ENCODE measurements around the gene ZNF445.
"Not testable (repeated sequence)": the region's sequence is repeated elsewhere in the genome, so short reads cannot be mapped to it uniquely, and the experiment has no call there.

ZNF445 gene

DNA sequence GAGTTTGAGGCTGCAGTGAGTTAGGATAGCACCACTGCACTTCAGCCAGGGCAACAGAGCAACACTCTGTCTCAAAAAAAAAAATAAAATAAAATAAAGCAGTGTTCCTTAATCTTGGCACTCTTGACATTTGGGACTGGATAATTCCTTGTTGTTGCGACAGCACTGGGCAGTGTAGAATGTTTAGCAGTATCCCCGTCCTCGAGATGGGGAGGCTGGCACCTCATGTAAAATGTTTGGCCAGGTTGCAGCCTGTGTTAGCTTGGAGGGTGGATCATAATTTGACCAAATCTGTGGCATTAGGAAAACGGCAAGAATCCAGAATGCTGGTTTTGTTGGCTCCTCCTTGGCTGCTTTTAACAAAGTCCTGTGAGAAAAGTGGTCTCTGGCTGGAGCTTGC is 47.0 kb downstream of the ZNF445 start:
- no peak for DNase-seq

DNA sequence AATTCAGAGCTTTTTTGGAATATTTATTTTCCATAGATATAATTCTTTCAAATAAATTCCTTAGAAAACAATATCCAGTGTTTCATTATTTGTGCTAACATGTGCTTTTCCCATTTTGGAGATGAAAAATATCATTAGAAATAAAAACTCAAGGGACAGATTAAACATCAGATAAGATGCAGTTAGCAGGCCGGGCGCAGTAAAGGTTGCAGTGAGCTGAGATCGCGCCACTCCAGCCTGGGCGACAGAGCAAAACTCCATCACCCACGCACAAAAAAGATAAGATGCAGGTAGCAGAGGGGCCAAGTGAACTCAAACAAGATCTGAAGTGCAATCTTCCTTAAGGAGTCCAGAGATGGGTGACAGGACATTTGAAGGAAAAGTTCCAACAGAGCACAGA is 48.0 kb downstream of the ZNF445 start:
- DNase-seq, result no peak

DNA sequence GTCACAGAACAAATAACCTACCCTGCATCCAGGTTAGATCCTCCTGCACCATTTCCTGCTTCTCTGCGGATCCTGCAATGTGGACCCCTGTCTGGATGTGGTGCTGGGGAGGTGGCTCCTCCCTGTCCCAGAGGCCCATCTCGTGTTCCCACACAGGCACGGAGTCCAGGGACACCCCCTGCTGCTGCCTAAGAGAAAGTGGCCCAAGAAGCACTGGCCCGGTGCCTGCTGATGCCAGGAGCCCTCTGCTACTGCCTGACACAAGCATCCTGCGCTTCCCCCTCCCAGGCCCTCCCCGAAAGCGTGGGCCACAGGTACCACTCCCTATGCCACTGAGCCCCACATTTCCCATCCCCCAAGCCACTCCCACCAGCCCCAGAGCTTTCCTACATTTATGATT is 48.6 kb downstream of the ZNF445 start:
- DNase-seq, result no peak

DNA sequence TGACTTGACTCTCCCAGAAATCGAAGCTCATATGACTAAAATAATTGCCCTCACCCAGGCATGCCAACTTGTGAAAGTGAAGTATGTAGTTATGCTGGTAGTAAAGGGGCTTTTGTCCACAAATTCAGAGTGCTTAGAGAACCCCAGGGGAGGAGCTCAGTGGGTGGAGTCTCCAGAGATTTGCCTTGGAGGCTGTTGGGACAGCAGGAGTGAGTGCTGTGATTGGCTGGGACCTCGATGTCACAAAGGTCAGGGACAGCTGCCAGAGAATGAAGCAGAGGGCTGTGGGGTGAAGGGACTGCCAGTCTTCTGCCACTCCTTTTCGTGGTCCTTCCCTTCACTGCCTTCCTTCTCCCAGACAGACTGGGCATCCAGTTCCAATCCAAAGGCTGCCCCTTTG is 49.8 kb downstream of the ZNF445 start:
- DNase-seq, result no peak

DNA sequence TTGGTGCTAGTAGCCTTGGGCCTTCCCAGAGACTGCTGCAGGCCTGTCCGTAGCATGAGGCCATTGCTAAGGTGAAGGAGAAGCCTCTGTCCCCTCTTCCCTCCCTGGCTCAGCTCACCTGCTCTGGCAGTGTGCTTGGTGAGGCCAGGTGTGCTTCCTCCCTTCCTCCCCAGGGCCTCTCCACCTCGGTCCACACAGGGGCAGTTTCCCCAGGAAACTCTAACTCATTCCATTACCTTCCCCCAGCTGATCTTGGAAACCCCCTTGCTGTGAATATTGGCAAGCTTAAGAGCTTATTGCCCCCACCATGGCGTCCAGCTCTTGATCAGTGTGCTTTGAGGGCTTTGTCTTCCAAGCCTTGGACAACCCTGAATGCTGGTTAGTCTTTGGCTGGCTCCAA is 52.7 kb downstream of the ZNF445 start:
- DNase-seq, result no peak

DNA sequence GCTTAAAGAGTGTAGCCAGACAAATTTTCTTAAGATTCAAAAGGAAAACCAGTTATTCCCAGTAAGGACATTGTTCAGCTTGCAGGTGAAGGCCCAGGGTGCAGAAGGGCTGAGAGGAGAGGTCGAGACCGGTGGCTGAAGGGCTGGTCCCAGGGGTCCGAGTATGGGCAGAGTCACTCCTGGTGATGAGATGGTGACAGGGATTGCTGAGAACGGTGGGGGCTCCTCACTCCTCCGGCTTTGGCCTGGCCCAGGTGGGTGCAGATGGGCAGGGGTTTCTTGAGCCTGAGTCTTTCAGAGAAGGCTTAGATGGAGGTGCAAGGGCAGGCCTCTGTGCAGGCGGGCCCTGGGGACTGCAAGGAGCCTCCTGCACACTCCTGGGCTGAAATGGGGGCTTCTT is 56.2 kb downstream of the ZNF445 start:
- DNase-seq, result no peak

DNA sequence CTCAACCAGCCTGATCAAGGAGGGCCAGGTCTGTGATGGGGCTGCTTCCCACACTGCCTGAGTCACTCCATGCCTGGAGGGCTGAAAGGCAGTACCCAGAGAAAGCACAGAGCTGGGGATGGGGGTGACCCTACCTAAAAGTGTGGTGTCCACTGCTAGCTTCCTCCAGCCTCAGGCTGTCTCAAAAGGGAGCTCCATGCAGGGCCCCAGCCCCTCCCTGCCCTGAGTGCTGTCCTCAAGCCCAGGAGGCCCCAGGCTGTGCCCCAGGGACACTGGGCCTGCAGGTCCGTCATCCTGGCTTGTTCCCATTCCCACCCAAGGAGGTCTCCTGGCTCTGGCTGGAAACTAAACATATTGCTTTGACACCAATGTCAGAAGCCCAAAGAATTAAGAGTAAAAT is 56.8 kb downstream of the ZNF445 start:
- DNase-seq, result no peak

DNA sequence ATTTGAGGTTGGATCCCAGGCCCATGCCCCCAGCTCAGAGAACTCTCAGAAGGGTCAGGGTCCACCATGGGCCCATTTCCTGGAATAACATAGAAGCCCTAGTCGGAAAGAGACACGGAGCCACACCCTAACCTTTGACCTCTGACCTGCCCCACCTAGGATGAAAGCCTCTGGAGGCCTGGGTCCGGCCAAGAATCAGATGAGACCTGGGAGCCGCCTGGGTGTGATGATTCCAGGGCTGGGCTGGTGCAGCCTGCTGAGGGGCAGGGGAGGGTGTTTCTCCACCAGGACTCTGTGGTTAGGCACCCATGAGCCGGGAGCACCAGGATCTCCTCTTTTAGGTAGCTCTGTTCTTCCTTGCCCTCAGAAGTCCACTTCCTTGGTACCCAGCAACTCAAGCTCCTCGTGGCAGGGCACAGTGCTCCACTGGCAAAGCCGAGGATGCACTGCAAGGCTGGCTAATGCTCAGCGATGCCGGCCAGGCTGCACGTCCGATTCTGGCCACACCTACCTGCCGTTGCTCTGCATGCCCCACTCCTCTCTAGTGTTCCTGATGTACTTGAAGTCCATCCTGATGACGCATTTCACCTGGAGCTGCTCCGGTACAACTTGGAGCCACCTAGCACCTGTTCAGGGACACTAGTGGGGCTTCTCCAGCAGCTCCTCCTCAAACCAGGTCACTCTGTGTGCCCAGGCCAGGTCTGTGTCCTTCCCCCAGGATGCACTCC is 57.4 kb downstream of the ZNF445 start:
- no peak for DNase-seq

DNA sequence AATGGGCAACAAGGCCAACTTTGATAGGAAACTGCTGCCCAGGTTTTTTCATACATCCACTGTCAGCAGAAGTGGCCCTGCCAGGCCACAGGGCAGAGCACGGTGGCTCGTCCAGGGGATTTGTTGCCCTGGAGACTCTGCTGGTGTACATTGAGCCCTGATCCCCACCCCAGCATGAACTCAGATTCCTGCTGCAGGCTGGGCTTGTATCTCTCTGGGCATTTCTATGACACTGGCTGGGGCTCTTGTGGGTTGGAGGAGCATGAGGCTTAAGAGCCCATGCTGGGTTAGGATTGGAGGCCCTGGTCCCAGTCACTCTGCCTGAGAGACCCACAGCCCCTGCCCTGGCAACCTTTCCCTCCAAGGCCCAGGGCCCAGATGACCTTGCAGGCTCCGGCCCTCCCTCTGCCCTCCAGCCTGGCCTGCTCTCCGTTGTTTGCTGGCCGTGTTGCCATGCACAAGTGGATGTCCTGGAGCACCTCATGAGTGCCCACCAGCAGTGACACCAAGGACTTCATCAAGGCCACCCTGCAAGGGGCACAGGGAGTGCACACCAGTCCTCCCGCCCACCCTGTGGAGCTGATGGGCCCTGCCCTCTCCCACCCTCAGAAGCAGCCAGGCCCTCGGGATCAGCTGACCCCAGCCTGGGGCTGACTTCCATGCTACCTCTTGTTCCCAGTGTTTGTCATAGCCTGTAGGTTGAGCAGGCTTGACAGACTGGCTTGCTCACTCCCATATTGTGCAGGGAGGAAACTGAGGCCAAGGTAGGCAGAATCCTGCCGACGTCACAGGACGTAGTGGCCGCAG is 58.2 kb downstream of the ZNF445 start:
- DNase-seq, result no peak

DNA sequence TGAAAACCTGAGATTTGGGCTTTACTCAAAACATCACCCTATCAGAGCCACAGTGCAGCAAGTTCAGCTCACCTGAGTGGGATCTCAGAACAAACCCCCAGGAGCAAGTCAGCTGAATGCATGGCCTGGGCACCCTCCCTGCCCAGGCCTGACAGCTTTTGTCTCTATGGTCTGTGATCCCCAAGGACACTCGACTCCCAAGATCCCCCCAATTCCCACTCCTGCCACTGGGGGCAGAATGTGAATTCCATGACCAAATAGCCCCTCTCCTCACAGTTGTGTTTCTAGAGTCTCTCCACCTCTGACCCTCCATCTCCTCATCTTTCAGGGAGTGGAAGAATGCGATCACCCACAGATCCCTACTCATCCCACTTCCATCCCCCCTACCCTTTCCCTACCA is 58.9 kb downstream of the ZNF445 start:
- no peak for DNase-seq

DNA sequence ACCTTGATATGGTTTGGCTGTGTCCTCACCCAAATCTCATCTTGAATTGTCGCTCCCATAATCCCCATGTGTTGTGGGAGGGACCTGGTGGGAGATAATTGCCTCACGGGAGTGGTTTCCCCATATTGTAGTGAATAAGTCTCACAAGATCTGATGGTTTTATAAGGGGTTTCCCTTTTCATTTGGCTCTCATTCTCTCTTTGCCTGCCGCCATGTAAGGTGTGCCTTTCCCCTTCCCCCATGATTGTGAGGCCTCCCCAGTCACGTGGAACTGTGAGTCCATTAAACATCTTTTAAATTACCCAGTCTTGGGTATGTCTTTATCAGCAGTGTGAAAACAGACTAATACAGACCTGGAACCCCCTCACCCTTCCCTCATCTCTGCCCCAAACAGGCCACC is 59.4 kb downstream of the ZNF445 start:
- DNase-seq, result not testable (repeated sequence)

DNA sequence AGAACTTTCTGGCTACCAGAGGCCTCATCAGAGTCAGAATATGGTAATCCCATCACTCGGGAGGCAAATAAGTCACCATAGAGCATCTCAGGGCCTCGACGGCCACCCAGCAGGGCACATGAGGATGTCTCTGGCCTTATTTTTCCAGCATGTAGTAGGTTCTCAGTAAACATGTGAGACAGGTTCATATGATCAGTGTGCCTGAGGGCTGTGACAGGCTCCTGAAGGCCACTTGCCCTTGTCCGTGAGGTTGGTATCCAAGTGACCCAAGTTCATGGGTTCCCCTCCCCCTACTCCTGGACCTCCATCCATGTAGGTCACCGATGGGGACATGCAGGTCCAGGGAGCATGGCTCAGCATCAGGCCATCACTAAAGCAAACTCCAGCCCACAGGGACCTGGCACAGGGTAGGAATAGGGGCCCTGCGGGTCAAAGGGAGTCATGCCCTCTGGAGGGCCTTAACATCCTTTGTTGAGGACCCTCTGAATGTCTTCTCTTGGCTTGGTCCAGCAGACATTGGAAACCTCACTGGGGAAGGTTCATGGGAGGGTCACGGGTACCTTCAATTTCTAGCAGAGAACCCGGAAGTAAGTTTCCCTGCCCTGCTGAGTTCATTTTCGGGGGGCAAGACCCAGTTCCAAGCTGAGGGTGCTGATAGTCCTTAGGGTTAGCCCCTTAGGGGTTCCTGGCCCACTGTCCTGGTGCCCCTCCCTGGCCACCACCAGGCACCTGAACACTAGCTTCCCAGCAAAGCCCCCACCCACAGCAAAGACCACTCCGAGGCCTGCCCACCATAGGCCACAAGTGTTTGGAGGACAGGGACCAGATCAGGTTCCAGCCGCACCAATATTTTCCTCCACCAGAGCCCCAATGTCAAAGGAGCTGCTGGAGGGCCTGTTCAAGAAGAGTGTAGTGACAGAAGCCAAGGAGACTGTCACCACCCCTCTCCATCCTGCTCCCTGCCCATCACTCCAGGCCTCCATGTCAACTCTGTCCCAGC is 61.1 kb downstream of the ZNF445 start:
- DNase-seq, result no peak

DNA sequence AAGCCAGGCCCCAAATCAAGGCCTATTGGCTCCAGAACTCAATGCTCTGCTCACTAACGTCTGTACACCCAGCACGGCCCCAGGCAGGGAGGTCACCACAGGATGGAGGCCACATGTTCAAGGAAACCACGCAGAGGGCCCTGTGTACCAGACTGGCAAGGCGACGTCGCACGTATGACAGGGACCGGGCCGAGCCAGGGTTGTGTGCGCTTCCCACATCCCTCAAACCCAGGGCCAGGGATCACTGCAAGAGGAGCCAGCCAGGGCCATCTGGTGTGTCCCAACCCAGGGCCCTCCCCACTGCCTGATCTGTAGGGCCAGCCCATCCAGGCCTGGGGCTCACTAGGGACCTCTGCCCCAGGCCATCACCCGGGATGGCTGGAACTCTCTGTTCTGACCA is 62.0 kb downstream of the ZNF445 start:
- no peak for DNase-seq

DNA sequence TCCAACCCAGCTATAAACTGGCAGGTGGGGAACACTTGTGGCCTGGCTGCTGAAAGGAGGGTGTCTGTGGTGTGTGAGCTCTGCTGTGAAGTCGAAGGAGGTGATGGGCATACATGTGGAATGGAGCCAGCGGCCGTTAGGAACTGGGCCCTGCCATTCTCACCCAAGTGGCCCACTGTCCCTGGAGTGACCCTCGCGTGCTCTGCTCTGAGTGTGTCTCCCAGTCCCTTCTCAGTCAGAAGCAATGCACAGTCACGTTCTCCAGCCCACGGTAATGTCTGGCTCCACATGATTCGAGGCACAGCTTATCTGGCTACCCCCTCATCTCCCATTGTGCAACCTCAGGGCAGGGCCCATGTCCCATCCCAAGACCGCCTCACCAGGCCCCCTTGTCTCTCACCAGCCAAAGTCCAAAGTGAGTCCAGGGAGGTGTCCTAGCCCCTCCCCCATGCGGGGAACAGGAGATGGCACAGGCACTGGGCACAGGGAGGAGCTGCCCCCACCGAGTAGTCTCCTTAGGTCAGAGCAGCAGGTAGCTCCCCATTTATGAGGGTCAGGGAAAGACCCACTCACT is 62.9 kb downstream of the ZNF445 start:
- no peak for DNase-seq

DNA sequence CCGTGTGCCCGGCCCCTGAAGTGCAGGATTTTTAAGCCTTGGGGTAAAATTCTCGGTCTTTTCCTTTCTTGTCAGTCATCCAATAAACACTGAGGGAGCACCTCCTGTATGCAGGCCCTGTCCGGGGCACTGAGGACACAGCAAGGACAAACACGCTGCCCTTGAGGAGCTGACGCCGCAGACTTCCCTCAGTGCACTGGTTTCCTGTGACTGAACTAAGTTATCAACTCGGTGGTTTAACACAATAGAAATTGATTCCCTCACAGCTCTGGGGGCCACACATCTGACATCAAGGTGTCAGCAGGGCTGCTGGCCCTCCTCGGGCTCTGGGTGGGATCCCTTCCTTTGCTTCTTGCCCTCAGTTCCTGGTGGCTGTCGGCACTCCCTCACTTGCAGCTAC is 65.1 kb downstream of the ZNF445 start:
- no peak for DNase-seq

DNA sequence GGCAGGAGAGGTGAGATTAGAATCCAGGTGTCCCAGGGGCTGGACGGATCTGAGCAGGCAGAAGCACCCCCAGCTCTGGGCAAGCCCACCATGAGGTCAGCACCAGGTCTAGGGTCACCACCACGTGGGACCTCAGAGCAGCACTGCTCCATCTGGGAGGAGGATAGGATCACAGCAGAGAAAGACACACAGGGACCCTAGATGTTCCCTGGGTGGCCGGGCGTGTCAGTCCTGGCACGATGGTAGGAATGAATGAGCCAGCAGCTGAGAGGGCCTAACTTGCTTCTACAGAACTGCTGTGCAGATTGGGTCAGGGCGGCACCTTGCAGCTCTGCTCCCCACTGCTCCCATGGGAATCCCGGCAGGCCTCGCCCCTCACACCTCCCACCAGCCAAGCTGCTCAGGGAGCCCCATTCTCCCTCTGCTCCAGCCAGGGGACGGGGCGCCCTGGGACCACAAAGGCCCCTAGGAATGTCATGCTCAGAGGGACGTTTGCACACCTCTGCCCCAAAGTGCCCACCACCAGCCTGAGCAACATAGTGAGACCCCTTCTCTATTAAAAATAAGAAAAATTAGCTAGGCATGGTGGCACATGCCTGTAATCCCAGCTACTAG is 66.3 kb downstream of the ZNF445 start:
- no peak for DNase-seq

DNA sequence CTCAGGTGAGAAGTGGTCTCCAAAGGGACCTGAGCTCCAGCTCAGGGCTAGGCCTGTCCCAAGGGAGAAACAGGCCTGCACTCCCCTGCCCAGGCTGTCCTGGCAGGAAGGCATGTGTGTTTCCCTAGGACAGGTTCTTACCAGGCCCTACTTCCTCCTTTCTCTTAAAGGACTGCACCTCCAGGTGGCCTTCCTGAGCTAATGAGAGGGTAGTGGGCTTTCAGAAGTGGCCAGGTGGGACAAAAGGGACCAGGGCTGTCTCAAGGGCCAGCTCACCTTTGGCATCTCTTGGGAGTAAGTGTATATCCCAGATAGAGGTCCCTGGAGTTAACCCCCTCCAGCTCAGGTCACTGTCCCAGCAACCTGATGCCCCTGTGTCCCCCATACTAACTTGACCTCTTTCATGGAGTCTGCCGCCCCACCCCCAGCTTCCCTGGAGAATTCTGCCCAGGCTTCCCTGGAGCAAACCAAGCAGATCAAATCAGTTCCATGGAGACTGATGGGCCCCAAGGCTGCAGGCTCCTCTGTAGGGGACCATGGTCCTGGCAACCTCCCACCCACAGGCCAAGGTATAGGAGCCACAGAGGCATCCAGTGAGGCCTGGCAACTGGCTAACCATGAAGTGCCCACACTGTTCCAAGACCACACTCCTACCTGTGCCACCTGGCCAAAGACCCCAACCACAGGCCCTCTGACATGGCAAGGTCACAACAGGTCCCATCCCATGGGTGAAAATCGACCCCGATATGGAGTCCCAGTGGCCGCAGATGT is 67.6 kb downstream of the ZNF445 start:
- DNase-seq, result no peak

DNA sequence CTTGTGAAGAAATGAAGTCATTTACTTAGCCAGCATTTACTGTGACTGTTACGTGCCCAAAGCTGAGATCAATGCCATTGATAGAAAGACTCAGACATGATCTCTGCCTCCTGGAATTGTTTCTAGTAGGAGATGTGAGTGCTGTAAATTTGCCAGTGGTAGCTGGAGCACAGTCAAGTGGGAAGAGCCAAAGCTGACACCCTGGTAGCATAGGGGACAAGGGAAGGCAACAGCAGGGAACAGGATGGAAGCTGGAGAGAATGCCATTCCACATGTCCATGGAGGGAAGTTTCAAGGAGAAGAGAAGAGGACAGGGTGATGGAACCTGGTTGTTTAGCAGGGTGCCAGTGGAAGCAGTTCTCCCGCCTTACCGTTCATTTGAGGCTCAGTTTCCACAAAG is 74.9 kb downstream of the ZNF445 start:
- DNase-seq, result no peak

DNA sequence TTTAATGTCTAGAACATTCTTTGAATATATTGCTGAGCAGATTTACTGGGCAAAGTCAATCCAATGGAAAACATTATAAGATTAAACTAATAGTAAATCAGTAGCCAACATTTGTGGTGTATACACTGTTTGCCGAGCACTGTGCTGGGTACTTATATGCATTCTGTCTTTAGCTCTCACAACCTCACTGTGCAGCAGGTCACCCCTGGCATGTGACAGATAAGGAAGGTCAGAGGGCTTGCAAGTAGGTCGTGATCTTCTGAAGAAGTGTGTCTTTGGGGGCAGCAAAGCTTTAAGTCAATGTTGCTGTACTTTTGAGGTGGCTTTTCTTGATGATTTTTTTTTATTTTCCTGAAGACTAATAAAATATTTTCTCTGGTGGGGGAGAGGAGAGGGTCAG is 76.7 kb downstream of the ZNF445 start:
- DNase-seq, result no peak

DNA sequence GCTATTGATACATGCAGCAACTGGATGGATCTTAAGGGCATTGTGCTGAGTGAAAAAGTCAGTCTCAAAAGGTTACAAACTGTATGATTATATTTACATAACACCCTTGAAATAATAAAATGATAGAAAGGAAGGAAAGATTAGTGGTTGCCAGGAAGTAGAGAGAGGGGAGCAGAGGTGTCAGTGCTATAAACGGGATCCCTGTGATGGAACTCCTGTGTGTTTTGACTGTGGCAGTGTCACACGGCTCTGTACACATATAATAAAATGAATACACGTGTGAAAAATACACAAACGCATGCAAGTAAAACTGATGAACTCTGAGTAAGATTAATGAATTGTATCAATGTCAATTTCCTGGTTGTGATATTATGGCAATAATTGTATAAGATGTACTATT is 78.6 kb downstream of the ZNF445 start:
- no peak for DNase-seq

DNA sequence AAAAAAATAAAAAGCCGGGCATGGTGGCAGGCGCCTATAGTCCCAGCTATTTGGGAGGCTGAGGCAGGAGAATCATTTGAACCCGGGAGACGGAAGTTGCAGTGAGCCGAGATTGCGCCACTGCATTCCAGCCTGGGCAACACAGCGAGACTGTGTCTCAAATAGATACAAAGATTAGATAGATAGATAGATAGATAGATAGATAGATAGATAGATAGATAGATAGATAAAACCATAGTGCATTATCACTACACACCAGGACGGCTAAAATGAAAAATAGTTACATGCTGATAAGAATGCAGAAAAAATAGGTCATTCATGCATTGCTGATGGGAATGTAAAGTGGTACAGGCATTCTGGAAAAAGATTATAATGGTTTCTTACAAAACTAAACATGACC is 79.2 kb downstream of the ZNF445 start:
- DNase-seq, result not testable (repeated sequence)
